Activated gamma-delta T cell treated with Interleukin-2 at 50 U/mL for 16 hours (primary cell): ENCODE measurements around the gene CCDC63.
A peak's percentile ranks its signal among the peaks of the same experiment; 100 is the strongest.

Experiments used
- DNase-seq: peaks from one replicate; pipeline ENCODE4 v3.0.0-alpha.2; 2020

CCDC63 gene

DNA sequence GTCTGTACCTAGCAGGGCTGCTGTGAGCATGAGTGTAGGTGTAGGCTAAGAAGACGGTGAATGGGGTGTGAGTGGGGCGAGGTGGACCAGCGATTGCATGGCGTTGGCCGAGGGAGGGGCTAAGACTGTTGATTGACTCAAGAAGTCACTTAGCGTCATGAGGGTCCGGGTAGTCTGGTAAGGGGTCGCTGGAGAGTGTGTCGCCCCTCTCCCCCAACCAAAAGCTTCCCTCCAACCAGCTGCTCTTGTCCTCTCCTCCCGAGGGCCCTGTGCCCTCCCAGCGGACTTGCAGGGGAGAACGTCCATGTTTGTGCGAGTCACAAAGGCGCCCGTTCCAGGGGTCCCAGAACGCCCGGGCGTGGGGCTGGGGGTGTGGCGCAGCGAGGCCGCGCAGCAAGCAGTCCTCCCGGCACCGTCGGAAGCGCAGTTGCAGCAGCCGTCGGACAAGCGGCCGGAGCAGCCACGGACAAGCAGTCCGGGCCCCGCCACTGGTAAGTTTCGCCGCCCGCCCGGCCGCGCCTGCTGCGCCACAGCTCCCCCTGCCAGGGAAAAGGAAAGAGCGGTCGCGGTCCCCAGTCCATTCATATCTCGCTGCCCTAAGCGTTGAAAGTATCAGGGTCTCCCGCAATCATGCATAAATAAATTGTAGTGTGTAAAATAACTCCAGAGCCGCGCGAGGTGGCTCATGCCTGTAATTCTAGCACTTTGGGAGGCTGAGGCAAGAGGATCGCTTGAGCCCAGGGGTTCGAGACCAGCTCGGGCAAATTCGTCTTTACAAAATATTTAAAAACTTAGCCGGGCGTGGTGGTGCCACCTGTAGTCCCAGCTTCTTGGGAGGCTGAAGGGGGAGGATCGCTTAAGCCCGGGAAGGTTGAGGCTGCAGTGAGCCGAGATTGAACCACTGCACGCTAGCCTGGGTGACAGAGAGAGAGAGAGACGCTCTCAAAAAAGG lies at the start of gene CCDC63:
Gene CCDC63 (plus strand): TSS at position 373 of the 952 bp plus-strand sequence. CDS start 5,968 bp downstream, outside the sequence.
- DNase-seq, result peak; percentile 9

- DNase-seq, result no peak
Observed at GRCh38 chr12:110798461-110798860, 48.3 kb upstream of the CCDC63 start.

DNA sequence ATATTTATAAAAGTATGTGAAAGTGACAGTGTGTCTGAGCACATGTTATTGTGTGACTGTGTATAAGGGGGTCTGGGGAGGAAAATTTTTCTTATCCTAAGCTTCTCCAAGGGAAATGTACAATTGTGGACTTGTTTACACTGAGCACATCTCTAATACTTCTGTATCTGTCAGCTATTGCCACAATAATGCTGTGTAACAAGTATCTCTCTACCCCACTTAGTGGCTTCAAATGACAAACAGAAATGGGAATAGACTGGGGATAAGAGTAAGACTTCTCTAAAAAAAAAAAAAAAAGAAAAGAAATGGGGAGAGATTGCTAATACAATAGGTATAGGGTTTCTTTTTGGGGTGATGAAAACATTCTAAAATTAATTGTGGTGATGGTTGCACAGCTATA lies 44.3 kb upstream of the CCDC63 start:
- DNase-seq, result no peak

DNA sequence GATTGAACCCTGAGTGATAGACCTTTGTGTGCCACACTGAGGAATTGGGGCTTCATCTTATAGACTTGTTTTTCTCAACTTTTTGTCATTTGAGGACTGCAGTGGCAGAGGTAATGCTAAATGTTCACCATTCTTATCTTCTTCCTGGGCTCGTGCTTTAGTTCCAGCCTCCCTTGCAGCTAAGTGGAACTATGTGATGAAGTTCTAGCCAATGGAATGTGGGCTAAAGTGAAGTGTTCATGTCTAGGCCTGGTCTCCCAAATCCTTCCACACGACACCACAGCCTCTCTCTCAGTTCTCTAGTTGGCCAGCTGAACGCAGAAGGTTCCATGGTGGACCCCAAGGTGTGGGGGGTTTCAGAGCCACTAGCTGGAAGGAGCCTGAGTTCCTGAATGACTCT lies 42.4 kb upstream of the CCDC63 start:
- no peak for DNase-seq

DNA sequence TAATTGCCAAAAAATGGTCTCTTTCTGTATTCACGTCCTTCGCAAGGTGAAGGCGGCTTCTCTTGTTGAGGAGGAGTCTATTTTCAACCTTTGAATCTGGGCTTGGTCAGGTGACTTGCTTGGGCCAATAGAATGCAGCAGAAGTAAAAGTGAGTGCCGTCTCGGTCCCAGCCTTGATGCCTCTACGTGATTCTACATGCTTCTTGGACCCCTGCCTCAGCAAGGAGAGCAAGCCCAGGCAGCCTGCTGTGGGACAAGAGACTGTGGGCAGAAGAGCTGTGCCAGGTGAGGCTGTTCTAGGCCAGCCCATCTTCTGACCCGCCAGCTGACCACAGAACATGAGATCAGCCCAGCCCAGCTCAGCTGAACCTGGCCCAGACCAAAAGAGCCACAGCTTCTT lies 39.1 kb upstream of the CCDC63 start:
- DNase-seq, result no peak

DNA sequence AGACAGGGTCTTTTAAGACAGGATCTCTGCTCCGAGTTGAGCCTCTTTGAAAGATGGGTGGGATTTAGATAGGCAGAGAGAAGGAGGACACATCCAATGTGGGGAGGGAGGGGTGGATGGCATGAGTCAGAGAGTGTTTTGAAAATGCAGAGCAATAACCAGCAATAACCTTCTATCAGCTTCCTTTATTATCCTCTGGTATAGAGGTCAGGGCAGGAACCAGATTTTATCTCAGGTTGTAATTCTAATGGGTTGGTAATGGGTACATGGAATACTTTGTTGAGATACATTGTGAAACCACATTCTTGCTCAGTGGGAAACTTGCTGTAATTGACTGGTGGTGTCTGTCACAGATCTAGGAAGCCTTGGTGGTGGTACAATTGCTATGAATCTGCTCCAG lies 37.6 kb upstream of the CCDC63 start:
- DNase-seq, result no peak

- DNase-seq, result no peak
Observed at GRCh38 chr12:110811972-110812371, 34.8 kb upstream of the CCDC63 start.

- DNase-seq, result no peak
Observed at GRCh38 chr12:110813285-110813684, 33.5 kb upstream of the CCDC63 start.

GRCh38 chr12:110813756-110814155 lies 33.0 kb upstream of the CCDC63 start:
- no peak for DNase-seq

DNA sequence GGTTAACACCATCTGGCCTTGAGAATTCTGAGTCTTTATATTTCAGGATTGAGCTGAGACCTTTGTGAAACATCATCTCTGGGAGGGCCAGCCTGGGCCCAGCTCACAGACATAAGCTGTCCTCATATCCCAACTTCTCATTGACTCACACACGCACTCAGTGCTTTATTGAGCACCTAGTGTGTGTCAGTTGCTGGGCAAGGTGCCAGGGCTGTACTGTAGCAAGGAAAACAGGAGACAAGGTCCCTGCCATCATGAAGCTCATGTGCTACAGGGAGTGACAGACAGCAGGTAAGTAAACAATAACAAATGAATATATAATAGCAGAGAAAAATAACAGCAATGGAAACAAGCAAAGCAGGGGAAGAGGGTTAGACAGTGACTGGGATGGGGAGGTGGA lies 30.5 kb upstream of the CCDC63 start:
- DNase-seq, result no peak

GRCh38 chr12:110816779-110817178 lies 30.0 kb upstream of the CCDC63 start:
- DNase-seq, result no peak

DNA sequence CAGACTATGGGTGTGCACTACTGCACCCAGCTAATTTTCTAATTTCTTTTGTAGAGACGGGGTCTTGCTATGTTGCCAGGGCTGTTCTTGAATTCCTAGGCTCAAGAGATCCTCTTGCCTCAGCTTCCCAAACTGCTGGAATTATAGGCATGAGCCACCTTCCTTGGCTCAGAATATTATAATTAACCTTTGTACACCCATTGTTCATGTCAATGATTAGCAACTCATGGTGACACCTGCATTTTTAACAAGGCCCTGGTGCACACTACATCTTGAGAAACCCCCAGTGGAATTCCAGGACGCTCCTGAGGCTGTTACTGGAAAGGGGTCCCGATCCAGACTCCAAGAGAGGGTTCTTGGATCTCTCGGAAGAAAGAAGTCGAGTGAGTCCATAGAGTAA lies 28.3 kb upstream of the CCDC63 start:
- no peak for DNase-seq

- no peak for DNase-seq
Observed at GRCh38 chr12:110819150-110819549, 27.6 kb upstream of the CCDC63 start.

GRCh38 chr12:110819646-110820045 lies 27.1 kb upstream of the CCDC63 start:
- DNase-seq, result no peak

GRCh38 chr12:110821917-110822316 lies 24.9 kb upstream of the CCDC63 start:
- no peak for DNase-seq

- no peak for DNase-seq
Observed at GRCh38 chr12:110822821-110823415, 23.9 kb upstream of the CCDC63 start.

- DNase-seq, result no peak
Observed at GRCh38 chr12:110824342-110824741, 22.4 kb upstream of the CCDC63 start.

GRCh38 chr12:110825530-110825929 lies 21.3 kb upstream of the CCDC63 start:
- DNase-seq, result no peak

DNA sequence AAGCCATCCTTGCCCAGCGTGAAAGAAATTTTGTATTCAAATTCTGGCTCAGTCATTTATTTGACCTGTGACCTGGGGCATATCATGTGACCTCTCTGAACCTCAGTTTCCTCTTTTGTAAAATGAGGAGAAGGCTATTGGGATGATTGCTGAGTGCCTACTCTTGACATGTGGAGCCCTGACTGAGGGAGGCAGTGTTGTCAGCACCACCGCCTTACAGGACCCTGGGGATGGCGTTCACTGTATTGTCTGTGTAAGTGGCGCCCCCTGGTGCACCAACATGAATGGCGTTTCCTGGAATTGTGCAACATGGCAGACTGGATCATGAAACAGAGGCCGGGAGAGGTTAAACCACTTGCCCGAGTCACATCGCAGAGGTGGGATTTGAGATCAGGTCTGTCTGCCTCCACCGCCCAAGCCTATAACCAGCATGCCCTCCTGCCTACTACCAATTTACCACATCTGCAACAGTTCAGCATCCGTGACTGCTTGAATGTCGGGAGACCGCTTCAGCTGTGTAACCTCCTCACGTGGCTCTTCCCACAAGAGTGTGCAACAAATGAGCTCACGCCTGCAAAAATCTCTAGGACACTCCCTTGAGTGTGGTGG lies 20.1 kb upstream of the CCDC63 start:
- DNase-seq, result peak; percentile 80

DNA sequence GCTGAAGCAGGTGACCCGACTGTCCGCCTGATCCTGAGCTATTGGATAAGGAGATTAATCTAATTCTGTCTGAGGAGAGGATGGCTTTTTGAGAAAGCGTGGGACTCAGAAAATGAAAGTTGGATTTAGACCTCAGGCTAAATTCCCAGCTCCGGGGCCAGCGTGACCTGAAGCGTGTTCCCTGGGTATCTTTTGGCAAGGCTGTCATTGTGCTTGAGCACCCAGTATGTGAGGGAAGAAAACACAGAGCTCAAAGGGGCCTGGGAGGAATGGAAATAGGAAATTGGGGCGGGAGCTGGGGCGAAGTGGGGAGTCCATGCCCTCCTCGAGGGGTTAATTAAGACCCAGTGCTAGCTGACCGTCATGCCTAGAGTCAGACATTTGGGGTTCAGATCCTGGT lies 17.5 kb upstream of the CCDC63 start:
- no peak for DNase-seq

DNA sequence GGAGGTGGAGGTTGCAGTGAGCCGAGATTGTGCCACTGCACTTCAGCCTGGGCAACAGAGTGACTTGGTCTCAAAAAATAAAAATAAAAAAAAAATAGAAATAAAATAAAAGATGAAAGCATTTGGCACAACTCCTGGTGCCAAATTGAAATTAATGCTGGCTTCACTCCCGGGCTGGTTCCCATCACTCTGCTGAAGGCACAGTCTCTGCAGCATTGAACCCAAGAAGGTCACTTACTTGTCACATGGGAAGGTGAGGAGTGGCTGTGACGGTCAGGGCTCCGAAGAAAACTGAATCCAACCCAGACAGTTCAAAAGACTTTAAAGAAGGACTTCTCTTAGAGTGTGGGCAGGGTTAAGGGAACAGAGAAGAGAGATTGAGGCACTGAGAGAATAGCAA lies 10.5 kb upstream of the CCDC63 start:
- DNase-seq, result no peak

GRCh38 chr12:110841007-110841406 lies 5.8 kb upstream of the CCDC63 start:
- DNase-seq, result no peak

DNA sequence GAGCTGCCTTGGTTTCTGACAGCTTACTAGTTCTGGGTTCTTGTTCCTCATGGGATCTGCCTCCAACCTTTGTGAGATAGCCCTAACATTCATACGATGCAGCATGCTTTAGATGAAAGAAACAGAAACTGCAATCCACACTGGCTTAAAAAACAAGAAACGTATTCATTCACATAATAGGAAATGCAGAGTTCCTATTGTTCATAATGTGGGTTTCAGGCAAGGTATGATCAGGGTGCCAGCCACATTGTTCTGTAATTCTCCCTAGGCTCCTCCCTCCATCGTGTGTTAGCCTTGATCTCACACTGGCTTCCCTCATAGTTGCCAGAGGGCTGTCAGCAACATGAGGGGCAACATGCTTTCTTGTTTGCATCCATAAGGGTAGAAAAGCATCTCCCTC lies 2.7 kb upstream of the CCDC63 start:
- no peak for DNase-seq
